CD4-positive, alpha-beta T cell (primary cell): Measurements from ENCODE around the gene TDRD15. TPM values are rescaled to one million over a fixed set of nuclear protein-coding genes. Genes with fewer than 3 reads are reported as not detected.

ENCODE experiments used
- ATAC-seq: fragments of 200-7000 bp; cut with Tn5 transposase; one replicate; pipeline ENCODE4 v1.10.0; 2022; ENCODE audit warnings: mild to moderate bottlenecking; ENCODE audit not compliant: poor library complexity
- CTCF ChIA-PET: fragments of 350-600 bp; sonication (Branson Sonifier 250); formaldehyde crosslinking; loops from one replicate; lab custom pipeline; 2021; ENCODE audit warnings: antibody characterized with exemption, inconsistent platforms; lab: Charles Lee
- POLR2A ChIA-PET: fragments of 350-600 bp; sonication (Branson Sonifier 250); formaldehyde crosslinking; loops from one replicate; lab custom pipeline; 2021; ENCODE audit warnings: antibody characterized with exemption, inconsistent platforms; lab: Charles Lee
- DNase-seq, 14 experiments: peaks; one replicate each; pipeline ENCODE4 v3.0.0-alpha.2; 2013 to 2020; ENCODE audit warnings: mixed read lengths in 2 of 14
- H3K27ac ChIP-seq, 2 donors: one replicate each; pipeline versions ENCODE4 v1.5.1 to v1.7.0; 2013; ENCODE audit warnings: low read length in 2 of 2, low read depth in 1 of 2, mild to moderate bottlenecking in 1 of 2
- H3K27me3 ChIP-seq, 2 experiments: 1 replicate in 1 of 2; 2 replicates in 1 of 2; pipeline versions ENCODE4 v1.6.1 to v1.7.0; 2013; ENCODE audit warnings: low read length in 2 of 2, control low read depth in 1 of 2, mild to moderate bottlenecking in 1 of 2, moderate library complexity in 1 of 2; ENCODE audit not compliant: insufficient read depth in 2 of 2, control insufficient read depth in 1 of 2
- H3K36me3 ChIP-seq: one replicate; pipeline ENCODE4 v1.6.1; 2013; ENCODE audit warnings: low read length, control low read depth; ENCODE audit not compliant: insufficient read depth
- H3K4me1 ChIP-seq: one replicate; pipeline ENCODE4 v1.6.1; 2013; ENCODE audit warnings: low read length, control low read depth; ENCODE audit not compliant: insufficient read depth
- H3K4me3 ChIP-seq: one replicate; pipeline ENCODE4 v1.5.1; 2013; ENCODE audit warnings: mild to moderate bottlenecking, low read length, moderate library complexity
- H3K9me3 ChIP-seq, 2 experiments: 1 replicate in 1 of 2; 2 replicates in 1 of 2; pipeline versions ENCODE4 v1.6.1 to v1.7.0; 2013; ENCODE audit warnings: low read length in 2 of 2, mild to moderate bottlenecking in 2 of 2, control low read depth in 1 of 2, moderate library complexity in 1 of 2; ENCODE audit not compliant: control insufficient read depth in 1 of 2, insufficient read depth in 1 of 2
- H3K27ac Mint-ChIP-seq: one replicate; pipeline ENCODE4 v1.8.0; 2020; ENCODE audit warnings: mixed read lengths
- H3K27me3 Mint-ChIP-seq: one replicate; pipeline ENCODE4 v1.8.0; 2021; ENCODE audit warnings: mixed read lengths
- H3K36me3 Mint-ChIP-seq: one replicate; pipeline ENCODE4 v1.8.0; 2021; ENCODE audit warnings: low read depth, mixed read lengths
- H3K4me1 Mint-ChIP-seq: one replicate; pipeline ENCODE4 v1.8.0; 2021; ENCODE audit warnings: low read depth, mixed read lengths
- H3K4me3 Mint-ChIP-seq: one replicate; pipeline ENCODE4 v1.8.0; 2020; ENCODE audit warnings: mild to moderate bottlenecking, mixed read lengths
- H3K9me3 Mint-ChIP-seq: one replicate; pipeline ENCODE4 v1.8.0; 2020; ENCODE audit warnings: mixed read lengths
- CTCF ChIP-seq: fragments of 200-600 bp; IDR thresholded peaks from one replicate; pipeline ENCODE4 v1.8.0; 2022; ENCODE audit warnings: antibody characterized with exemption, mild to moderate bottlenecking
- intact Hi-C, 2 experiments: fragments of 100-400 bp; cut with DNase I in 1 of 2; cut with micrococcal nuclease in 1 of 2; formaldehyde crosslinking; loops; one replicate each; pipeline versions ENCODE4 v1.15.1 to v1.9.0; 2023 to 2025; cut with DNase I, micrococcal nuclease
- total RNA-seq, 174 experiments: library from RNA in 2 of 174; stranded (reverse) in 2 of 174; gene quantifications; one replicate each; pipeline ENCODE4 v1.2.3 and lab custom pipeline; 2021 to 2026

Gene TDRD15
- total RNA-seq, 2 experiments from 2014 or later: not detected

GRCh38 chr2:21161122-21161521, 37.4 kb downstream of the TDRD15 start:
- H3K36me3 ChIP-seq: no peaks in the 10 kb centered on the region
- Mint-ChIP-seq H3K27me3 (no peaks in the 10 kb centered on the region), H3K27ac (no peak overlapping the region), H3K9me3 (peaks cover 2% of the 10 kb centered on the region), H3K4me3 (no peak overlapping the region), H3K4me1 (no peaks in the 10 kb centered on the region), H3K36me3 (no peaks in the 10 kb centered on the region)
- DNase-seq (no peak), ATAC-seq (no peak)
- POLR2A ChIA-PET: no interaction called here
- no peaks in the 10 kb centered on the region for H3K4me1 ChIP-seq
- intact Hi-C loops: no loop called here
- peaks cover 0 to 22% of the 10 kb centered on the region in 2 experiments for H3K9me3 ChIP-seq
- no peak overlapping the region for H3K27ac ChIP-seq
- CTCF ChIA-PET: no interaction called here
- no peak overlapping the region for H3K4me3 ChIP-seq
- no peaks in the 10 kb centered on the region for H3K27me3 ChIP-seq
- TF ChIP-seq CTCF: no peak

GRCh38 chr2:21161832-21162614, 38.3 kb downstream of the TDRD15 start:
- Histone ChIP-seq H3K4me3 (no peak overlapping the region), H3K27ac (no peak overlapping the region), H3K36me3 (no peaks in the 10 kb centered on the region), H3K9me3 (peaks cover 0 to 22% of the 10 kb centered on the region in 2 experiments), H3K27me3 (no peaks in the 10 kb centered on the region), H3K4me1 (no peaks in the 10 kb centered on the region)
- H3K36me3 Mint-ChIP-seq: no peaks in the 10 kb centered on the region
- no peaks in the 10 kb centered on the region for H3K4me1 Mint-ChIP-seq
- ATAC-seq (no peak), DNase-seq (no peak)
- ChIA-PET CTCF (no interaction called here), POLR2A (no interaction called here)
- TF ChIP-seq CTCF: no peak
- H3K27me3 Mint-ChIP-seq: no peaks in the 10 kb centered on the region
- intact Hi-C loops: no loop called here
- H3K9me3 Mint-ChIP-seq: peaks cover 2% of the 10 kb centered on the region
- H3K27ac Mint-ChIP-seq: no peak overlapping the region
- H3K4me3 Mint-ChIP-seq: no peak overlapping the region

GRCh38 chr2:21162615-21162878, 38.8 kb downstream of the TDRD15 start:
- no peaks in the 10 kb centered on the region for H3K4me1 Mint-ChIP-seq
- peaks cover 0 to 22% of the 10 kb centered on the region in 2 experiments for H3K9me3 ChIP-seq
- no peak for TF ChIP-seq CTCF
- DNase-seq (no peak), ATAC-seq (no peak)
- no peak overlapping the region for H3K4me3 Mint-ChIP-seq
- no peaks in the 10 kb centered on the region for H3K36me3 Mint-ChIP-seq
- H3K27me3 ChIP-seq: no peaks in the 10 kb centered on the region
- POLR2A ChIA-PET: no interaction called here
- no peak overlapping the region for H3K27ac Mint-ChIP-seq
- no peaks in the 10 kb centered on the region for H3K27me3 Mint-ChIP-seq
- H3K4me3 ChIP-seq: no peak overlapping the region
- no peaks in the 10 kb centered on the region for H3K36me3 ChIP-seq
- no peak overlapping the region for H3K27ac ChIP-seq
- no peaks in the 10 kb centered on the region for H3K4me1 ChIP-seq
- CTCF ChIA-PET: no interaction called here
- H3K9me3 Mint-ChIP-seq: peaks cover 2% of the 10 kb centered on the region
- intact Hi-C loops: no loop called here
